Measurements from ENCODE around the gene ALKBH5.

ALKBH5 gene

GRCh38 chr17:18225121-18225641, 41.6 kb downstream of the ALKBH5 start, which contains the start of gene LLGL1:
Gene LLGL1, plus strand, starts transcription at chr17:18225635. Its CDS starts 48 bp downstream, at chr17:18225683.
- peak; percentile 88 for DNase-seq

GRCh38 chr17:18225642-18226283, 42.1 kb downstream of the ALKBH5 start:
- no peak for DNase-seq

GRCh38 chr17:18226284-18226945, 42.8 kb downstream of the ALKBH5 start:
- no peak for DNase-seq

- DNase-seq = no peak
Observed at GRCh38 chr17:18227635-18228034, 44.0 kb downstream of the ALKBH5 start.

GRCh38 chr17:18228176-18228682, 44.6 kb downstream of the ALKBH5 start:
- DNase-seq = no peak

GRCh38 chr17:18229254-18229653, 45.6 kb downstream of the ALKBH5 start:
- DNase-seq = no peak

- DNase-seq = no peak
Observed at GRCh38 chr17:18229771-18230170, 46.1 kb downstream of the ALKBH5 start.

GRCh38 chr17:18230288-18231141, 46.9 kb downstream of the ALKBH5 start:
- DNase-seq = no peak

GRCh38 chr17:18231164-18231563, 47.5 kb downstream of the ALKBH5 start:
- no peak for DNase-seq

GRCh38 chr17:18233803-18234518, 50.3 kb downstream of the ALKBH5 start:
- DNase-seq = no peak

- DNase-seq = no peak
Observed at GRCh38 chr17:18234853-18235380, 51.3 kb downstream of the ALKBH5 start.

- DNase-seq = no peak
Observed at GRCh38 chr17:18235743-18236256, 52.2 kb downstream of the ALKBH5 start.

- DNase-seq = no peak
Observed at GRCh38 chr17:18236494-18236893, 52.9 kb downstream of the ALKBH5 start.

GRCh38 chr17:18237461-18237860, 53.8 kb downstream of the ALKBH5 start:
- DNase-seq = no peak

- no peak for DNase-seq
Observed at GRCh38 chr17:18238299-18238698, 54.7 kb downstream of the ALKBH5 start.

GRCh38 chr17:18240449-18240848, 56.8 kb downstream of the ALKBH5 start:
- DNase-seq = no peak

GRCh38 chr17:18241229-18241871, 57.7 kb downstream of the ALKBH5 start:
- DNase-seq = no peak

- no peak for DNase-seq
Observed at GRCh38 chr17:18245038-18245776, 61.6 kb downstream of the ALKBH5 start.

GRCh38 chr17:18246109-18246725, 62.6 kb downstream of the ALKBH5 start:
- DNase-seq = no peak

All from MV-4-11 (cell line).